Keratinocyte (primary cell): Measurements from ENCODE around the gene SLC39A9. TPM values are rescaled to one million over a fixed set of nuclear protein-coding genes. Genes with fewer than 3 reads are reported as not detected.

ENCODE experiments used
- DNase-seq: peaks from one replicate; pipeline ENCODE4 v3.0.0-alpha.2; 2011; ENCODE audit warnings: low read depth, missing footprints, low spot score
- FAIRE-seq: peaks from 2 replicates; lab custom pipeline; 2011; peaks lifted over from hg19 to GRCh38; lab: Jason Lieb, UNC
- H2AFZ ChIP-seq: 2 replicates; pipeline ENCODE4 v1.6.0; 2012; ENCODE audit warnings: low read length, control low read depth, inconsistent platforms; ENCODE audit not compliant: control insufficient read depth
- H3K27ac ChIP-seq: 2 replicates; pipeline ENCODE4 v1.5.1; 2011; ENCODE audit warnings: low read length; ENCODE audit not compliant: control insufficient read depth, insufficient read depth
- H3K27me3 ChIP-seq: 3 replicates; pipeline ENCODE4 v1.6.0; 2011; ENCODE audit warnings: low read length; ENCODE audit not compliant: control insufficient read depth, insufficient read depth; ENCODE audit errors: extremely low read depth
- H3K36me3 ChIP-seq, 2 experiments: 2 replicates in 1 of 2; 3 replicates in 1 of 2; pipeline ENCODE4 v1.5.1; 2011; ENCODE audit warnings: low read length in 2 of 2, mild to moderate bottlenecking in 1 of 2; ENCODE audit not compliant: control insufficient read depth in 2 of 2, insufficient read depth in 2 of 2; ENCODE audit errors: extremely low read depth in 1 of 2
- H3K4me1 ChIP-seq: 3 replicates; pipeline ENCODE4 v1.5.1; 2011; ENCODE audit warnings: low read length; ENCODE audit not compliant: control insufficient read depth, insufficient read depth; ENCODE audit errors: extremely low read depth
- H3K4me2 ChIP-seq: 3 replicates; pipeline ENCODE4 v1.6.0; 2011; ENCODE audit warnings: low read depth, low read length; ENCODE audit not compliant: control insufficient read depth, insufficient read depth; ENCODE audit errors: extremely low read depth
- H3K4me3 ChIP-seq, 3 experiments: fragments of 200-600 bp in 1 of 3; sonication (generic) in 1 of 3; 2 replicates in 2 of 3; 3 replicates in 1 of 3; pipeline ENCODE4 v1.5.1; 2011 to 2016; ENCODE audit warnings: low read length in 3 of 3, mild to moderate bottlenecking in 3 of 3, control low read depth in 2 of 3, inconsistent platforms in 1 of 3, low read depth in 1 of 3, mixed read lengths in 1 of 3, mixed run types in 1 of 3, moderate library complexity in 1 of 3; ENCODE audit not compliant: control insufficient read depth in 2 of 3, insufficient read depth in 2 of 3; ENCODE audit errors: extremely low read depth in 1 of 3
- H3K79me2 ChIP-seq: 2 replicates; pipeline ENCODE4 v1.6.0; 2012; ENCODE audit warnings: low read length; ENCODE audit not compliant: control insufficient read depth, insufficient read depth
- H3K9ac ChIP-seq: 3 replicates; pipeline ENCODE4 v1.6.0; 2011; ENCODE audit warnings: low read length; ENCODE audit not compliant: control insufficient read depth, insufficient read depth; ENCODE audit errors: extremely low read depth
- H3K9me1 ChIP-seq: 3 replicates; pipeline ENCODE4 v1.6.0; 2011; ENCODE audit warnings: low read length; ENCODE audit not compliant: control insufficient read depth, insufficient read depth; ENCODE audit errors: extremely low read depth
- H3K9me3 ChIP-seq: 2 replicates; pipeline ENCODE4 v1.5.1; 2012; ENCODE audit warnings: low read depth, low read length; ENCODE audit not compliant: control insufficient read depth
- H4K20me1 ChIP-seq: 3 replicates; pipeline ENCODE4 v1.6.0; 2011; ENCODE audit warnings: low read length; ENCODE audit not compliant: control insufficient read depth, insufficient read depth; ENCODE audit errors: extremely low read depth
- CTCF ChIP-seq, 3 experiments: IDR thresholded peaks in 1 of 3; conservative IDR thresholded peaks in 1 of 3; optimal IDR thresholded peaks in 1 of 3; 2 replicates in 2 of 3; 3 replicates in 1 of 3; pipeline versions ENCODE3 to v1.5.1; 2011; ENCODE audit warnings: low read length in 3 of 3, mild to moderate bottlenecking in 3 of 3, moderate library complexity in 2 of 3, control low read depth in 1 of 3, inconsistent platforms in 1 of 3; ENCODE audit not compliant: insufficient read depth in 2 of 3; ENCODE audit errors: extremely low read depth in 1 of 3
- EZH2 ChIP-seq: IDR thresholded peaks from one replicate; pipeline ENCODE4 v1.6.1; 2012; ENCODE audit warnings: inconsistent platforms, mild to moderate bottlenecking, low read length, moderate library complexity
- dilution Hi-C: fragments of 300-500 bp; cut with MboI; formaldehyde crosslinking; loops from one replicate; pipeline ENCODE4 v1.7.0; 2020; ENCODE audit warnings: low sequenced_read_pairs; ENCODE audit not compliant: extremely low pct_ligation_motif_present
- polyA plus RNA-seq, 5 experiments: library from polyadenylated mRNA; depleted of rRNA in 3 of 5; stranded (reverse) in 3 of 5; stranded (forward) in 1 of 5; unstranded in 1 of 5; fragments of >200 nt; gene quantifications; 1 replicate in 1 of 5; 2 replicates in 3 of 5; 3 replicates in 1 of 5; pipeline versions ENCODE4 v1.2.1 to v1.2.3, GENCODE V29; 2011 to 2012; ENCODE audit warnings: missing spikeins in 2 of 5, low read depth in 1 of 5, low replicate concordance in 1 of 5

The SLC39A9 gene
- polyA plus RNA-seq, 1 donor (not counting 4 experiments of a cell fraction or from before 2014, with no cell fraction given), result 58.8 TPM

- H3K4me3 ChIP-seq, result no peak overlapping the region
- no peak overlapping the region for H2AFZ ChIP-seq
Observed at GRCh38 chr14:69357544-69358200, 40.8 kb upstream of the SLC39A9 start.

DNA sequence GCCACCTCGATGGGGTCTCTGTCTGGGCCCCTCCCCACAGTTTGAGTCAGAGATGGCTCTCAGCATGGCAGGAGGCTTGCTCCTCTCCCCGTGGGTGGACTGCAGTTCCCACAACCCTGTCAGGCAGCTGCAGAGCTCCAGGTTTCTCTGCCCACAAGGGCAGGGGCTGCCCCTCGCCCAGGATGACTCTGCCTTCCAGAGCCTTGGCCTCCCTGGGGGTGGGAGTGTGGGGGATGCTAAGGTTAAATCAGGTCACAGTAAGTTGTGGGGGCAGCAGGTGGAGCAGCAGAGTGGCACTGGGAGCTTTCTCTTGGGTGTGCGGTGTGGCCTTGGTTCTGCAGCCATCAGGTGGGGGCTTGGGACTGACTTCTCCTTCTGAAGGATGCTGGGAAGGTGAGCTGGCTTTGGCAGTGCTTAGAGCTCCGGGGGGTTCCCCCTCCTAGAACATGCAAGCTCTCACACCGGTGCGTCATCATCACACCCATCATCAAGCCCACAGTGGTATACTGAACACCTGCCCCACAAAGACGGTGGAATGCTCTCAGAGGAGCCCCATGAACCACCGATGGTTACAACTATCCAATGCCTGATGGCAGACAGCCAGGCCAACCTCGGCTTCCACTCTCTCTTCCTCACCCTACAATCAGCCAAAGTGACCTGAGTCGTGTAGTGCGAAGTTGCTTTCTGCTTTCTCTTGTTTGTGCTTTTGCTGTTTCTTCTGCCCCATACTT is 40.1 kb upstream of the SLC39A9 start:
- Histone ChIP-seq H3K27ac (no peak overlapping the region), H3K9me3 (no peaks in the 10 kb centered on the region), H4K20me1 (no peaks in the 10 kb centered on the region), H3K4me2 (no peak overlapping the region), H3K79me2 (no peaks in the 10 kb centered on the region), H3K9ac (no peak overlapping the region), H3K9me1 (no peaks in the 10 kb centered on the region), H2AFZ (no peak overlapping the region), H3K4me3 (no peak overlapping the region), H3K36me3 (no peaks in the 10 kb centered on the region), H3K4me1 (no peaks in the 10 kb centered on the region), H3K27me3 (peaks cover 8% of the 10 kb centered on the region)
- FAIRE-seq (no peak), DNase-seq (no peak)
- dilution Hi-C loops, result no loop called here
- no peak for TF ChIP-seq EZH2
- TF ChIP-seq CTCF (optimal IDR thresholded peaks at IDR 0.05 in 1 of 3, IDR thresholded peaks at IDR 0.05 in 1 of 3, conservative IDR thresholded peaks at IDR 0.05 in 1 of 3; ENCODE audit: extremely low read depth in 1 of 3, insufficient read depth in 2 of 3, low read length in 3 of 3), result no peak

More at GRCh38 chr14:69357544-69358200, 40.8 kb upstream of the SLC39A9 start:
- dilution Hi-C loops, result no loop called here
- DNase-seq (no peak), FAIRE-seq (no peak)
- Histone ChIP-seq H3K27ac (no peak overlapping the region), H3K4me1 (no peaks in the 10 kb centered on the region), H3K9me3 (no peaks in the 10 kb centered on the region), H3K9me1 (no peaks in the 10 kb centered on the region), H4K20me1 (no peaks in the 10 kb centered on the region), H3K9ac (no peak overlapping the region), H3K36me3 (no peaks in the 10 kb centered on the region), H3K79me2 (no peaks in the 10 kb centered on the region), H3K4me2 (no peak overlapping the region), H3K27me3 (peaks cover 8% of the 10 kb centered on the region)
- TF ChIP-seq CTCF (optimal IDR thresholded peaks at IDR 0.05 in 1 of 3, IDR thresholded peaks at IDR 0.05 in 1 of 3, conservative IDR thresholded peaks at IDR 0.05 in 1 of 3; ENCODE audit: extremely low read depth in 1 of 3, insufficient read depth in 2 of 3, low read length in 3 of 3), result no peak
- TF ChIP-seq EZH2, result no peak
